ENCODE measurements around the gene NGRN. TPM values are rescaled to one million over a fixed set of nuclear protein-coding genes. Genes with fewer than 3 reads are reported as not detected.

NGRN gene
- total RNA-seq, 1 experiment from 2014 or later: 29.9 TPM

DNA sequence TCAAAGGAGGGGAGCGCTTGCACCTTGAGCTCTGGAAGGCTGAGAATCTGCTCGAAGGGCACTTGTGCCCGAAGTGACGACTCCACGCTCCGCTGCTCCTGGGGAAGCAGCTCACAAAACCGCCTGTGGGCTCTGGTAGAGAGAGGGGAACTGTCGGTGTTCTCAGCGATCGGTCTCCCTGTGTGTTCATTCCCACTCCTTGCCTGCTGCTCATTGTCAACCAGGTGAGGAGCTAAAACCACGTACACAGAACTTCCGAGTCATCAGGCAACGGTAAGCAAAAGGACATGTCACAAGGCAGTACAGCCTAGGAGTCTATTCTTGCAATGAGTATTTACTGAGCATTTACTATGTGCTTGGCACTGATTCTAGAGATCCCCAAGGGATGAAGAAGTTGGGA is 33.3 kb upstream of the NGRN start:
- peak overlapping the region; percentile 84 for H3K9ac ChIP-seq (ENCODE audit: low read length)
- no peak overlapping the region for H2AFZ ChIP-seq (ENCODE audit: low read length)
- H3K79me2 ChIP-seq (ENCODE audit: low read length): peaks cover 28% of the 10 kb centered on the region
- no peaks in the 10 kb centered on the region for H3K9me3 ChIP-seq (ENCODE audit: low read length)
- H3K27ac ChIP-seq (ENCODE audit: low read length): no peak overlapping the region
- H3K4me3 ChIP-seq (ENCODE audit: low read length): peak overlapping the region; percentile 90
- H3K36me3 ChIP-seq (ENCODE audit: insufficient read depth, low read length): peaks cover 5% of the 10 kb centered on the region
- H3K4me1 ChIP-seq (ENCODE audit: low read length): peaks cover 20% of the 10 kb centered on the region
- H3K4me2 ChIP-seq (ENCODE audit: low read depth, low read length, poor library complexity, severe bottlenecking): peak overlapping the region; percentile 70
- H4K20me1 ChIP-seq (ENCODE audit: insufficient read depth, low read depth, low read length): 0 out of 2 replicates have a peak, but pooled peaks cover 4% of the 10 kb centered on the region
- no peak for DNase-seq
- H3K27me3 ChIP-seq (ENCODE audit: low read length): no peaks in the 10 kb centered on the region
- H3K9me2 ChIP-seq (replicated peaks; ENCODE audit: insufficient read depth, low read length): no peaks in the 10 kb centered on the region

- Histone ChIP-seq H3K4me3 (ENCODE audit: low read length) (peak overlapping the region; percentile 90), H4K20me1 (ENCODE audit: insufficient read depth, low read depth, low read length) (0 out of 2 replicates have a peak, but pooled peaks cover 4% of the 10 kb centered on the region), H2AFZ (ENCODE audit: low read length) (no peak overlapping the region; the same call in 1 of the 2 replicates), H3K79me2 (ENCODE audit: low read length) (peaks cover 28% of the 10 kb centered on the region), H3K9me3 (ENCODE audit: low read length) (no peaks in the 10 kb centered on the region), H3K9me2 (replicated peaks; ENCODE audit: insufficient read depth, low read length) (no peaks in the 10 kb centered on the region), H3K36me3 (ENCODE audit: insufficient read depth, low read length) (peaks cover 5% of the 10 kb centered on the region), H3K4me2 (ENCODE audit: low read depth, low read length, poor library complexity, severe bottlenecking) (peak overlapping the region; percentile 70), H3K27me3 (ENCODE audit: low read length) (no peaks in the 10 kb centered on the region), H3K9ac (ENCODE audit: low read length) (peak overlapping the region; percentile 84), H3K4me1 (ENCODE audit: low read length) (peaks cover 20% of the 10 kb centered on the region), H3K27ac (ENCODE audit: low read length) (peak overlapping the region; percentile 19; the same call in 1 of the 2 replicates)
- DNase-seq: no peak
Observed at GRCh38 chr15:90232941-90233386, 32.5 kb upstream of the NGRN start.

DNA sequence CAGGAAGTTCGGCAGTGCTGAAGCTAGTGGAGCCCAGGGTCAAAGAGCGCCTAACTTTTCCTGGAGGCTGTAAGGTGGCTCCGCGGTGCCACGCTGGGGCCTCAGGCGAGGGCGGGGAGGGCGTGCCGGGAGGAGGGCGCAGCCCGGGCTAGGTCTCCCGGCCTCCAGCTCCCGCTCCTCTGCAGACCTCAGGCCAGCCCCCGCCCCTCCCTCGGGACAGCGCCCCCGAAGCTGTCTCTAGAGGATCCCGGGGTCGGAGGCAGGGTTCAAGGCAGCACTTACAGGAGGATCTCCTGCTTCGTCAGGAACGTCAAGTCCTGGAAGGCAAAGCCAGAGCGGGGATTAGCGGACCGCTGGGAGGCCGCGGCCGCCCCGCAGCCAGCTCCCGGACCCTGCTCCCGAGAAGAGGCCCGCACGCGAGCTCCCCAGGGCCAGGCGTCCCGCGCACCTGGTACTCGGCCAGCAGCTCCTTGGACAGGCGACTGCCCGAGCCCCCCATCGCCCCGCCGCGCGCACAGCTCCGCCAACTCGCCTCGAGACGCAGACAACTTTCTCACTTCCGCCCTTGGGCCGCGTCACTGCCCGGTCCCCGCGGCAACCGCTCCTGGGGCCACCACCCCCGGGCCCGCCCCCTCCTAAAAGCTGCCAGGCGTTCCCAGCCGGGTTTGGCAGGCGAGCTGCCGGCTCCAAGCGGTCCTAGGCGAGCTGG is 31.9 kb upstream of the NGRN start, which contains the start of gene CIB1:
TSS of gene CIB1 (minus strand) at position 555 of the 709 bp plus-strand sequence. CDS start at position 499, 56 bp downstream.
- H3K27me3 ChIP-seq (ENCODE audit: low read length): no peaks in the 10 kb centered on the region
- no peaks in the 10 kb centered on the region for H3K9me2 ChIP-seq (replicated peaks; ENCODE audit: insufficient read depth, low read length)
- H3K9ac ChIP-seq (ENCODE audit: low read length): peak within 1 kb of the TSS; percentile 84
- peaks cover 20% of the 10 kb centered on the region for H3K4me1 ChIP-seq (ENCODE audit: low read length)
- H3K36me3 ChIP-seq (ENCODE audit: insufficient read depth, low read length): peaks cover 6% of the 10 kb centered on the region; the same call in 1 of the 2 replicates
- peak within 1 kb of the TSS; percentile 70 for H3K4me2 ChIP-seq (ENCODE audit: low read depth, low read length, poor library complexity, severe bottlenecking)
- H3K4me3 ChIP-seq (ENCODE audit: low read length): peak within 1 kb of the TSS; percentile 90
- 0 out of 2 replicates have a peak, but pooled peaks cover 4% of the 10 kb centered on the region for H4K20me1 ChIP-seq (ENCODE audit: insufficient read depth, low read depth, low read length)
- peak within 1 kb of the TSS; percentile 65; the same call in 1 of the 2 replicates for H2AFZ ChIP-seq (ENCODE audit: low read length)
- H3K9me3 ChIP-seq (ENCODE audit: low read length): no peaks in the 10 kb centered on the region
- H3K79me2 ChIP-seq (ENCODE audit: low read length): peaks cover 28% of the 10 kb centered on the region
- DNase-seq: peak; percentile 99
- H3K27ac ChIP-seq (ENCODE audit: low read length): peak within 1 kb of the TSS; percentile 44; the same call in 1 of the 2 replicates

DNA sequence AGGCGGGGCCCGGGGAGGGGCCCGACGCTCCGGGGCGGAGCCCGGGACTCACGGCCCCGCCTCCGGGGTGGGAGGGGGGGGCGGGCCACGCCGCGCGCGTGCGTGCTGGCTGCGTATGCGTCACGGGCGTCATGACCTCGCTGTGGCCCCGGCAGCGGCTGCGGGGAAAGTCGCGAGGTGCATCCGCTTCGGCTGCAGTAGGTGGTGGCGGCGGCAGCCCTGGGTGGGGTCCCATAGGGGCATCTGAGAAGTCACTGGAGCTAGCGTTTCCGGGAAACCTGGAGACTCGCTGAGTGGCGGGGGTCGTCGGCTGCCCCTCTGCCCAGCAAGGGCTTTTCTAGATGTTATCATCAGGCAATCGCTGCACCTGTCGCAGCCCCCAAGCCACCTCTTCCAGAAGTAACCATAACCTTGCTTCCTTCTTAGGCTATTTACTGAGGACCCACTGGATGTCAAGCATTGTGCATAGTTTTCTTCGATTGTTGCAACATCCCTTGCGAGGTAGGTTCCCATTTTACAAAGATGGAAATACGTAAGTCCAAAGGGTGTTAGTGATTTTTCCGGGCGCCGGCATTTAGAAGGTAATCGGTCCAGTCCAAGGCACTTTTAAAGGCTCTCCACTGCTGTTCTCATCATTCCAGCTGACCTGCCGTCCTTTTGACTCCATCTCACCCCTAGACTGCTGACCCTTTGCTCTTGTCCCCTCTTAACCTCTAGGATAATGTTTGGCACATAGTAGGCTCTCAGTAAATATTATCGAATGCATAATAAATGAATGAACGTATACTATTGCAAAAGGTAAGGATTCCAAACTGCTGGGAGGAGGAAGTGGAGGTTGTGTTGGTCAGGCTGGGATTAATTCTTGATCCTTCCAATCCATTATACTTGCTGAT is 31.1 kb upstream of the NGRN start, which contains the start of gene GDPGP1:
TSS of gene GDPGP1 (plus strand) at position 114 of the 893 bp plus-strand sequence. CDS start 6,700 bp downstream, outside the sequence.
- Histone ChIP-seq H3K36me3 (ENCODE audit: insufficient read depth, low read length) (peaks cover 6% of the 10 kb centered on the region; the same call in 1 of the 2 replicates), H4K20me1 (ENCODE audit: insufficient read depth, low read depth, low read length) (0 out of 2 replicates have a peak, but pooled peaks cover 4% of the 10 kb centered on the region), H3K9ac (ENCODE audit: low read length) (peak within 1 kb of the TSS; percentile 84), H3K27ac (ENCODE audit: low read length) (peak within 1 kb of the TSS; percentile 44; the same call in 1 of the 2 replicates), H3K79me2 (ENCODE audit: low read length) (peaks cover 28% of the 10 kb centered on the region), H3K4me1 (ENCODE audit: low read length) (peaks cover 20% of the 10 kb centered on the region), H3K27me3 (ENCODE audit: low read length) (no peaks in the 10 kb centered on the region), H3K4me2 (ENCODE audit: low read depth, low read length, poor library complexity, severe bottlenecking) (peak within 1 kb of the TSS; percentile 70), H3K4me3 (ENCODE audit: low read length) (peak within 1 kb of the TSS; percentile 90), H2AFZ (ENCODE audit: low read length) (peak within 1 kb of the TSS; percentile 65; the same call in 1 of the 2 replicates), H3K9me3 (ENCODE audit: low read length) (no peaks in the 10 kb centered on the region), H3K9me2 (replicated peaks; ENCODE audit: insufficient read depth, low read length) (no peaks in the 10 kb centered on the region)
- no peak for DNase-seq

DNA sequence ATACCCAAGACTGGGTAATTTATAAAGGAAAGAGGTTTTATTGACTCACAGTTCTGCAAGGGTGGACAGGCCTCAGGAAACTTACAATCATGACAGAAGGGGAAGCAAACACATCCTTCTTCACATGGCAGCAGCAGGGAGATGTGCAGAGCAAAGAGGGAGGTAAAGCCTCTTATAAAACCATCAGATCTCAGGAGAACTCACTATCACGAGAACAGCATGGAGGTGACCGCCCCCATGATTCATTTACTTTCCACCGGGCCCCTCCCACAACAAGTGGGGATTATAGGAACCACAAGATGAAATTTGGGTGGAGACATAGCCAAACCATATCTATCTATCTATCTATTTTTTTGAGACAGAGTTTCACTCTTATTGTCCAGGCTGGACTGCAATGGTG is 26.1 kb upstream of the NGRN start:
- no peaks in the 10 kb centered on the region for H3K9me2 ChIP-seq (replicated peaks; ENCODE audit: insufficient read depth, low read length)
- peaks cover 4% of the 10 kb centered on the region; the same call in 1 of the 2 replicates for H3K36me3 ChIP-seq (ENCODE audit: insufficient read depth, low read length)
- H2AFZ ChIP-seq (ENCODE audit: low read length): no peak overlapping the region
- H3K4me1 ChIP-seq (ENCODE audit: low read length): peaks cover 6% of the 10 kb centered on the region
- no peaks in the 10 kb centered on the region for H3K27me3 ChIP-seq (ENCODE audit: low read length)
- H3K4me2 ChIP-seq (ENCODE audit: low read depth, low read length, poor library complexity, severe bottlenecking): no peak overlapping the region
- no peak overlapping the region for H3K9ac ChIP-seq (ENCODE audit: low read length)
- H3K4me3 ChIP-seq (ENCODE audit: low read length): no peak overlapping the region
- peaks cover 5% of the 10 kb centered on the region; the same call in 1 of the 2 replicates for H3K79me2 ChIP-seq (ENCODE audit: low read length)
- no peak overlapping the region for H3K27ac ChIP-seq (ENCODE audit: low read length)
- no peak for DNase-seq
- H3K9me3 ChIP-seq (ENCODE audit: low read length): no peaks in the 10 kb centered on the region
- H4K20me1 ChIP-seq (ENCODE audit: insufficient read depth, low read depth, low read length): no peaks in the 10 kb centered on the region

DNA sequence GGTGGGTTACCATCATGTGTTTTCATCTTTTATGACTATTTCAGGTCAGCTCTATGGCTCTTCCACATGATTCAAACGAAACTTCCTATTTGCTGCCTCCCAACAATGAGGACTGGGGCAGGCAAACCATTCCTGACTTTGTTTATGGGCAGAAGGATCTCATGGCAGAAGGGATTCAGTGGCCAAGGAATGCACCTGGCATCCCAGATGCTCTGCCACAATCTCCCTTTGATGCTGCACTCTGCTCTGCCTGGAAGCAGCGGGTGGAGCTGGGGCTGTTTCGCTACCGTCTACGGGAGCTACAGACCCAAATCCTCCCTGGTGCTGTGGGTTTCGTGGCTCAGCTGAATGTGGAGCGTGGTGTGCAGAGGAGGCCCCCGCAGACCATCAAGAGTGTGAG is 24.6 kb upstream of the NGRN start:
- Histone ChIP-seq H3K9ac (ENCODE audit: low read length) (no peak overlapping the region), H4K20me1 (ENCODE audit: insufficient read depth, low read depth, low read length) (no peaks in the 10 kb centered on the region), H3K9me3 (ENCODE audit: low read length) (no peaks in the 10 kb centered on the region), H3K4me3 (ENCODE audit: low read length) (no peak overlapping the region), H3K27me3 (ENCODE audit: low read length) (no peaks in the 10 kb centered on the region), H3K4me2 (ENCODE audit: low read depth, low read length, poor library complexity, severe bottlenecking) (no peak overlapping the region), H3K9me2 (replicated peaks; ENCODE audit: insufficient read depth, low read length) (no peaks in the 10 kb centered on the region), H3K36me3 (ENCODE audit: insufficient read depth, low read length) (peaks cover 4% of the 10 kb centered on the region; the same call in 1 of the 2 replicates), H3K4me1 (ENCODE audit: low read length) (no peaks in the 10 kb centered on the region), H3K27ac (ENCODE audit: low read length) (no peak overlapping the region), H2AFZ (ENCODE audit: low read length) (no peak overlapping the region), H3K79me2 (ENCODE audit: low read length) (no peaks in the 10 kb centered on the region)
- no peak for DNase-seq

- no peaks in the 10 kb centered on the region for H4K20me1 ChIP-seq (ENCODE audit: insufficient read depth, low read depth, low read length)
- H3K27me3 ChIP-seq (ENCODE audit: low read length): no peaks in the 10 kb centered on the region
- no peaks in the 10 kb centered on the region for H3K9me3 ChIP-seq (ENCODE audit: low read length)
- no peaks in the 10 kb centered on the region for H3K4me1 ChIP-seq (ENCODE audit: low read length)
- no peak overlapping the region for H3K27ac ChIP-seq (ENCODE audit: low read length)
- H3K4me3 ChIP-seq (ENCODE audit: low read length): no peak overlapping the region
- peaks cover 4% of the 10 kb centered on the region; the same call in 1 of the 2 replicates for H3K36me3 ChIP-seq (ENCODE audit: insufficient read depth, low read length)
- H3K79me2 ChIP-seq (ENCODE audit: low read length): no peaks in the 10 kb centered on the region
- H2AFZ ChIP-seq (ENCODE audit: low read length): no peak overlapping the region
- no peak overlapping the region for H3K9ac ChIP-seq (ENCODE audit: low read length)
- H3K9me2 ChIP-seq (replicated peaks; ENCODE audit: insufficient read depth, low read length): no peaks in the 10 kb centered on the region
- no peak for DNase-seq
- no peak overlapping the region for H3K4me2 ChIP-seq (ENCODE audit: low read depth, low read length, poor library complexity, severe bottlenecking)
Observed at GRCh38 chr15:90241343-90242192, 23.9 kb upstream of the NGRN start.
